Adipocyte (in vitro differentiated cells): Measurements from ENCODE around the gene AAK1.
A peak's percentile ranks its signal among the peaks of the same experiment; 100 is the strongest.

Source experiments
- DNase-seq: peaks from one replicate; pipeline ENCODE4 v3.0.0-alpha.2; 2015; ENCODE audit warnings: low read depth
- H3K27me3 ChIP-seq: replicated peaks from 2 replicates; pipeline ENCODE4 v1.7.0; 2013; ENCODE audit warnings: mild to moderate bottlenecking, low read length, moderate library complexity; ENCODE audit not compliant: control insufficient read depth, insufficient read depth
- H3K36me3 ChIP-seq: 2 replicates; pipeline ENCODE4 v1.7.0; 2013; ENCODE audit warnings: low read length, mild to moderate bottlenecking, moderate library complexity; ENCODE audit not compliant: control insufficient read depth, insufficient read depth, severe bottlenecking
- H3K4me1 ChIP-seq: 2 replicates; pipeline ENCODE4 v1.7.0; 2013; ENCODE audit warnings: mild to moderate bottlenecking, low read length, moderate library complexity; ENCODE audit not compliant: control insufficient read depth, insufficient read depth
- H3K4me3 ChIP-seq: 2 replicates; pipeline ENCODE4 v1.7.0; 2013; ENCODE audit warnings: mild to moderate bottlenecking, low read length, moderate library complexity
- H3K9ac ChIP-seq: 2 replicates; pipeline ENCODE4 v1.7.0; 2013; ENCODE audit warnings: mild to moderate bottlenecking, low read length, moderate library complexity
- H3K9me3 ChIP-seq: 2 replicates; pipeline ENCODE4 v1.7.0; 2013; ENCODE audit warnings: mild to moderate bottlenecking, low read length, moderate library complexity; ENCODE audit not compliant: control insufficient read depth

Gene AAK1

GRCh38 chr2:69594341-69594740, 49.2 kb downstream of the AAK1 start:
- peak; percentile 54 for DNase-seq
- Histone ChIP-seq H3K9me3 (no peaks in the 10 kb centered on the region), H3K4me3 (no peak overlapping the region), H3K9ac (no peak overlapping the region), H3K27me3 (no peaks in the 10 kb centered on the region), H3K4me1 (peaks cover 19% of the 10 kb centered on the region), H3K36me3 (no peaks in the 10 kb centered on the region)

GRCh38 chr2:69592511-69592910, 51.0 kb downstream of the AAK1 start:
- Histone ChIP-seq H3K9ac (no peak overlapping the region), H3K4me1 (peaks cover 24% of the 10 kb centered on the region), H3K9me3 (no peaks in the 10 kb centered on the region), H3K27me3 (no peaks in the 10 kb centered on the region), H3K36me3 (no peaks in the 10 kb centered on the region), H3K4me3 (no peak overlapping the region)
- no peak for DNase-seq

GRCh38 chr2:69589973-69590652, 53.4 kb downstream of the AAK1 start:
- Histone ChIP-seq H3K4me1 (peaks cover 24% of the 10 kb centered on the region), H3K9me3 (no peaks in the 10 kb centered on the region), H3K27me3 (no peaks in the 10 kb centered on the region), H3K9ac (no peak overlapping the region), H3K4me3 (peak overlapping the region; percentile 4), H3K36me3 (no peaks in the 10 kb centered on the region)
- DNase-seq: no peak

GRCh38 chr2:69588945-69589344, 54.6 kb downstream of the AAK1 start:
- H3K9me3 ChIP-seq: no peaks in the 10 kb centered on the region
- no peak for DNase-seq
- no peak overlapping the region for H3K4me3 ChIP-seq
- H3K9ac ChIP-seq: no peak overlapping the region
- no peaks in the 10 kb centered on the region for H3K27me3 ChIP-seq
- no peaks in the 10 kb centered on the region for H3K36me3 ChIP-seq
- H3K4me1 ChIP-seq: peaks cover 15% of the 10 kb centered on the region

- Histone ChIP-seq H3K9ac (no peak overlapping the region), H3K36me3 (no peaks in the 10 kb centered on the region), H3K9me3 (no peaks in the 10 kb centered on the region), H3K4me3 (no peak overlapping the region), H3K4me1 (peaks cover 12% of the 10 kb centered on the region), H3K27me3 (no peaks in the 10 kb centered on the region)
- DNase-seq: no peak
These were observed 55.1 kb downstream of the AAK1 start for GRCh38 chr2:69588403-69588802.

- Histone ChIP-seq H3K4me1 (peaks cover 27% of the 10 kb centered on the region), H3K9ac (no peak overlapping the region), H3K27me3 (no peaks in the 10 kb centered on the region), H3K4me3 (no peak overlapping the region), H3K9me3 (no peaks in the 10 kb centered on the region), H3K36me3 (no peaks in the 10 kb centered on the region)
- no peak for DNase-seq
These were observed 57.5 kb downstream of the AAK1 start for GRCh38 chr2:69585855-69586555.

- Histone ChIP-seq H3K9ac (no peak overlapping the region), H3K27me3 (no peaks in the 10 kb centered on the region), H3K4me3 (no peak overlapping the region), H3K4me1 (peaks cover 19% of the 10 kb centered on the region), H3K9me3 (no peaks in the 10 kb centered on the region), H3K36me3 (no peaks in the 10 kb centered on the region)
- DNase-seq: no peak
These were observed 59.2 kb downstream of the AAK1 start for GRCh38 chr2:69584127-69584889.

- no peaks in the 10 kb centered on the region for H3K9me3 ChIP-seq
These were observed 60.2 kb downstream of the AAK1 start for GRCh38 chr2:69583321-69583833.

GRCh38 chr2:69582582-69583176, 60.9 kb downstream of the AAK1 start:
- Histone ChIP-seq H3K4me3 (no peak overlapping the region), H3K9ac (no peak overlapping the region), H3K36me3 (no peaks in the 10 kb centered on the region), H3K4me1 (peaks cover 15% of the 10 kb centered on the region), H3K9me3 (no peaks in the 10 kb centered on the region), H3K27me3 (no peaks in the 10 kb centered on the region)
- no peak for DNase-seq

More at GRCh38 chr2:69583321-69583833, 60.2 kb downstream of the AAK1 start:
- H3K4me3 ChIP-seq: no peak overlapping the region
- H3K27me3 ChIP-seq: no peaks in the 10 kb centered on the region
- DNase-seq: no peak
- no peak overlapping the region for H3K9ac ChIP-seq
- H3K36me3 ChIP-seq: no peaks in the 10 kb centered on the region
- peaks cover 14% of the 10 kb centered on the region for H3K4me1 ChIP-seq

- DNase-seq: peak; percentile 46
- Histone ChIP-seq H3K36me3 (no peaks in the 10 kb centered on the region), H3K4me3 (no peak overlapping the region), H3K9me3 (no peaks in the 10 kb centered on the region), H3K4me1 (peaks cover 22% of the 10 kb centered on the region), H3K27me3 (no peaks in the 10 kb centered on the region), H3K9ac (no peak overlapping the region)
These were observed 61.6 kb downstream of the AAK1 start for GRCh38 chr2:69581774-69582581.
